HCT116 (cell line): ENCODE results near the gene FKBP1C. TPM values are rescaled to one million over a fixed set of nuclear protein-coding genes. Genes with fewer than 3 reads are reported as not detected.

Source experiments
- ATAC-seq: fragments of 200-7000 bp; cut with Tn5 transposase; 2 replicates; pipeline ENCODE4 v1.9.1; 2020; ENCODE audit warnings: mild to moderate bottlenecking, moderate library complexity
- BruUV-seq: library from RNA; stranded (reverse); fragments of 400-500 nt; replicated peaks from 2 replicates; lab custom pipeline; 2021; lab: Mats Ljungman, UMichigan
- CTCF ChIA-PET: fragments of 300-600 bp; sonication (Branson Sonifier 250); formaldehyde crosslinking; loops from one replicate; lab custom pipeline; 2021; ENCODE audit warnings: antibody characterized with exemption; lab: Charles Lee
- POLR2A ChIA-PET: fragments of 300-600, 350-600 bp; sonication (Branson Sonifier 250); formaldehyde crosslinking; loops from one replicate; lab custom pipeline; 2021; ENCODE audit warnings: antibody characterized with exemption; lab: Charles Lee
- RAD21 ChIA-PET, 2 experiments: fragments of 300-600 bp; sonication (Branson Sonifier 250); formaldehyde crosslinking; loops; one replicate each; lab custom pipeline; 2023; ENCODE audit warnings: low total read pairs in 2 of 2; ENCODE audit not compliant: uncharacterized antibody in 2 of 2, unreplicated experiment in 2 of 2, low non-redundant PET in 1 of 2; lab: Charles Lee
- DNase-seq: peaks from one replicate; pipeline ENCODE4 v3.0.0-alpha.2; 2010; ENCODE audit warnings: low read depth, low spot score
- H2AFZ ChIP-seq: fragments of 200-600 bp; shearing (Covaris generic), sonication (generic); 2 replicates; pipeline ENCODE4 v1.6.1; 2017; ENCODE audit warnings: low read depth, mixed run types, mixed read lengths, antibody characterized with exemption, low read length; ENCODE audit not compliant: poor library complexity, severe bottlenecking
- H3K27ac ChIP-seq: 2 replicates; pipeline ENCODE4 v1.5.1; 2012; ENCODE audit warnings: low read depth, low read length
- H3K27me3 ChIP-seq: fragments of 200-600 bp; sonication (generic); 2 replicates; pipeline ENCODE4 v1.6.1; 2016; ENCODE audit warnings: mixed run types, low read length, mixed read lengths; ENCODE audit not compliant: insufficient read depth
- H3K36me3 ChIP-seq, 2 experiments: fragments of 200-500 bp in 1 of 2; fragments of 200-600 bp in 1 of 2; sonication (Bioruptor generic) in 1 of 2; sonication (generic) in 1 of 2; 2 replicates each; pipeline versions ENCODE4 v1.5.1 to v1.6.1; 2014 to 2016; ENCODE audit warnings: low read length in 2 of 2, inconsistent platforms in 1 of 2, mixed read lengths in 1 of 2, mixed run types in 1 of 2; ENCODE audit not compliant: insufficient read depth in 2 of 2, control insufficient read depth in 1 of 2
- H3K4me1 ChIP-seq, 2 experiments: fragments of 200-600 bp in 1 of 2; sonication (generic) in 1 of 2; 2 replicates each; pipeline versions ENCODE4 v1.5.1 to v1.6.1; 2012 to 2017; ENCODE audit warnings: low read length in 2 of 2, inconsistent platforms in 1 of 2, mild to moderate bottlenecking in 1 of 2, mixed read lengths in 1 of 2, mixed run types in 1 of 2, moderate library complexity in 1 of 2; ENCODE audit not compliant: insufficient read depth in 2 of 2, control insufficient read depth in 1 of 2
- H3K4me2 ChIP-seq: fragments of 200-600 bp; sonication (generic); 2 replicates; pipeline ENCODE4 v1.6.1; 2017; ENCODE audit warnings: mixed run types, low read length, mixed read lengths
- H3K4me3 ChIP-seq, 2 experiments: fragments of 200-600 bp in 1 of 2; sonication (generic) in 1 of 2; replicated peaks in 1 of 2; 2 replicates each; pipeline ENCODE4 v1.5.1; 2011 to 2016; ENCODE audit warnings: low read length in 2 of 2, control low read depth in 1 of 2, low read depth in 1 of 2, mild to moderate bottlenecking in 1 of 2, mixed read lengths in 1 of 2, mixed run types in 1 of 2
- H3K79me2 ChIP-seq: fragments of 200-600 bp; sonication (generic); 2 replicates; pipeline ENCODE4 v1.6.1; 2017; ENCODE audit warnings: mild to moderate bottlenecking, mixed run types, low read length, moderate library complexity, mixed read lengths; ENCODE audit not compliant: insufficient read depth
- H3K9ac ChIP-seq: fragments of 200-600 bp; sonication (generic); 2 replicates; pipeline ENCODE4 v1.6.1; 2016; ENCODE audit warnings: low read length, mixed read lengths
- H3K9me2 ChIP-seq: fragments of 200-600 bp; sonication (generic), shearing (Covaris generic); 2 replicates; pipeline ENCODE4 v1.6.1; 2017; ENCODE audit warnings: mixed run types, mild to moderate bottlenecking, moderate library complexity; ENCODE audit not compliant: insufficient read depth
- H3K9me3 ChIP-seq, 2 experiments: fragments of 200-500 bp in 1 of 2; fragments of 200-600 bp in 1 of 2; sonication (Bioruptor generic) in 1 of 2; sonication (generic) in 1 of 2; 2 replicates each; pipeline ENCODE4 v1.6.1; 2014 to 2017; ENCODE audit warnings: low read length in 2 of 2, mixed read lengths in 2 of 2, inconsistent platforms in 1 of 2, low read depth in 1 of 2, mild to moderate bottlenecking in 1 of 2, mixed run types in 1 of 2, moderate library complexity in 1 of 2; ENCODE audit not compliant: control insufficient read depth in 1 of 2, insufficient read depth in 1 of 2
- H4K20me1 ChIP-seq: fragments of 200-600 bp; sonication (generic), shearing (Covaris generic); 2 replicates; pipeline ENCODE4 v1.6.1; 2017; ENCODE audit warnings: mixed run types, mild to moderate bottlenecking, moderate library complexity; ENCODE audit not compliant: insufficient read depth
- ATF3 ChIP-seq: IDR thresholded peaks from 2 replicates; pipeline ENCODE4 v1.6.1; 2012
- CBX3 ChIP-seq: IDR thresholded peaks from 2 replicates; pipeline ENCODE4 v1.6.1; 2012; ENCODE audit warnings: low read depth
- CTCF ChIP-seq, 3 experiments: fragments of 200-600 bp in 1 of 3; sonication (generic) in 1 of 3; IDR thresholded peaks in 2 of 3; conservative IDR thresholded peaks in 1 of 3; 2 replicates each; pipeline ENCODE4 v1.5.1; 2012 to 2017; ENCODE audit warnings: low read depth in 2 of 3, low read length in 2 of 3, antibody characterized with exemption in 1 of 3, borderline replicate concordance in 1 of 3, control low read depth in 1 of 3, mild to moderate bottlenecking in 1 of 3, mixed read lengths in 1 of 3, mixed run types in 1 of 3, moderate library complexity in 1 of 3; ENCODE audit not compliant: insufficient read depth in 1 of 3
- ELF1 ChIP-seq: IDR thresholded peaks from 2 replicates; pipeline ENCODE4 v1.6.1; 2012; ENCODE audit warnings: low read depth, borderline replicate concordance
- MAX ChIP-seq: IDR thresholded peaks from 2 replicates; pipeline ENCODE4 v1.6.1; 2012
- SP1 ChIP-seq: IDR thresholded peaks from 2 replicates; pipeline ENCODE4 v1.6.1; 2012; ENCODE audit warnings: low read depth
- SRF ChIP-seq: IDR thresholded peaks from 2 replicates; pipeline ENCODE4 v1.6.1; 2012; ENCODE audit warnings: low read depth
- ZFX ChIP-seq: fragments of 450-650 bp; IDR thresholded peaks from 2 replicates; pipeline ENCODE4 v1.6.1; 2017
- intact Hi-C: fragments of 100-400 bp; cut with micrococcal nuclease; formaldehyde crosslinking; loops from 2 replicates; pipeline ENCODE4 v1.10.0; 2022
- total RNA-seq: library from RNA; stranded (reverse); gene quantifications from one replicate; pipeline ENCODE4 v1.2.1, GENCODE V29; 2021; ENCODE audit not compliant: unreplicated experiment

Gene FKBP1C
- total RNA-seq, 1 experiment from 2014 or later, result 1.6 TPM

GRCh38 chr6:63174173-63174572, 37.1 kb upstream of the FKBP1C start:
- no TSS peak for BruUV-seq

More at GRCh38 chr6:63174173-63174572, 37.1 kb upstream of the FKBP1C start:
- ATAC-seq (no peak), DNase-seq (no peak)
- Histone ChIP-seq H3K27me3 (no peaks in the 10 kb centered on the region), H4K20me1 (no peaks in the 10 kb centered on the region), H3K9me3 (no peaks in the 10 kb centered on the region), H3K4me2 (no peak overlapping the region), H3K9ac (no peak overlapping the region), H3K9me2 (no peaks in the 10 kb centered on the region), H3K79me2 (no peaks in the 10 kb centered on the region), H3K27ac (no peak overlapping the region), H2AFZ (no peak overlapping the region), H3K36me3 (no peaks in the 10 kb centered on the region), H3K4me1 (no peaks in the 10 kb centered on the region), H3K4me3 (no peak overlapping the region)
- RAD21 ChIA-PET, result no interaction called here
- TF ChIP-seq SRF (no peak), CBX3 (no peak), ATF3 (no peak), CTCF (IDR thresholded peaks at IDR 0.05 in 2 of 3, conservative IDR thresholded peaks at IDR 0.05 in 1 of 3; ENCODE audit: borderline replicate concordance in 1 of 3, insufficient read depth in 1 of 3, low read depth in 2 of 3, low read length in 2 of 3) (no peak), MAX (no peak), ZFX (no peak), ELF1 (no peak), SP1 (no peak)
- CTCF ChIA-PET, result no interaction called here
- intact Hi-C loops, result no loop called here
- POLR2A ChIA-PET, result no interaction called here
